IMR-90 (cell line): ENCODE data around the gene B4GALT7.

ENCODE experiments used
- BHLHE40 ChIP-seq: fragments of 150-350 bp; IDR thresholded peaks from 2 replicates; pipeline ENCODE4 v1.6.1; 2016; ENCODE audit warnings: mild to moderate bottlenecking, low read depth, low read length
- CEBPB ChIP-seq: IDR thresholded peaks from 2 replicates; pipeline ENCODE4 v1.6.1; 2012; ENCODE audit warnings: low read depth, low read length, improper control_type of control experiment
- CTCF ChIP-seq: conservative IDR thresholded peaks from 2 replicates; pipeline ENCODE4 v1.5.1; 2012; ENCODE audit warnings: mild to moderate bottlenecking, low read depth, low read length, improper control_type of control experiment
- MAZ ChIP-seq: IDR thresholded peaks from 2 replicates; pipeline ENCODE4 v1.6.1; 2012; ENCODE audit warnings: low read depth, mild to moderate bottlenecking, low read length, improper control_type of control experiment, moderate library complexity, borderline replicate concordance
- POLR2A ChIP-seq: IDR thresholded peaks from 2 replicates; pipeline ENCODE4 v1.6.1; 2012; ENCODE audit warnings: mild to moderate bottlenecking, low read depth, low read length
- RFX5 ChIP-seq: IDR thresholded peaks from 2 replicates; pipeline ENCODE4 v1.8.0; 2012; ENCODE audit warnings: low read depth, mild to moderate bottlenecking, low read length, moderate library complexity
- SMC3 ChIP-seq: fragments of 150-350 bp; IDR thresholded peaks from 2 replicates; pipeline ENCODE4 v1.6.1; 2016; ENCODE audit warnings: low read depth, mild to moderate bottlenecking, antibody characterized with exemption, low read length, moderate library complexity
- USF2 ChIP-seq: fragments of 150-350 bp; IDR thresholded peaks from 2 replicates; pipeline ENCODE4 v1.6.1; 2017; ENCODE audit warnings: mild to moderate bottlenecking, antibody characterized with exemption, low read length, low read depth

- TF ChIP-seq CTCF, result no peak
- no peak for TF ChIP-seq BHLHE40
- no peak for TF ChIP-seq POLR2A
- no peak for TF ChIP-seq SMC3
- no peak for TF ChIP-seq USF2
- no peak for TF ChIP-seq CEBPB
- no peak for TF ChIP-seq MAZ
- TF ChIP-seq RFX5, result no peak
Observed at GRCh38 chr5:177609076-177610059, 9.4 kb downstream of the B4GALT7 start.
